ENCODE measurements around the gene KAT8. TPM values are rescaled to one million over a fixed set of nuclear protein-coding genes. Genes with fewer than 3 reads are reported as not detected.
"Not testable (repeated sequence)": the region's sequence is repeated elsewhere in the genome, so short reads cannot be mapped to it uniquely, and the experiment has no call there.

KAT8 gene
- total and polyA plus RNA-seq, 10 of the 15 experiments (the other 5 are each of a cell fraction or from before 2014, with no cell fraction given): 5.5 to 55.8 (median 39.6) TPM

DNA sequence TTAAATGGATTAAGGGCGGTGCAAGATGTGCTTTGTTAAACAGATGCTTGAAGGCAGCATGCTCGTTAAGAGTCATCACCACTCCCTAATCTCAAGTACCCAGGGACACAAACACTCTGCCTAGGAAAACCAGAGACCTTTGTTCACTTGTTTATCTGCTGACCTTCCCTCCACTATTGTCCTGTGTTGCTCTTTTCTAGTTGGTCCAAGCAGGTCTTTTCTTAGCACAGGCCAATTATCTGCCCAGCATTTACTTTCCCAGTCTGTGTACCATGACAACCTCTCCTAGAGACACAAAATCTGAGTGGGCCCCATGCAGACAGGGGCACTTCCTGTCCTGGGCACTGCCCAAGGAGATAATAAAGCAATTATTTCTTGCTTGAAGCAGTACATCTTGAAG is 52.6 kb downstream of the KAT8 start:
- H3K27me3 ChIP-seq (replicated peaks in 1 of 2; ENCODE audit: control insufficient read depth in 2 of 2, insufficient read depth in 2 of 2, low read length in 1 of 2); DNase-seq (ENCODE audit: low read depth, low spot score); BruUV-seq (replicated peaks); ATAC-seq; H3K9me3 ChIP-seq (replicated peaks; ENCODE audit: control insufficient read depth, insufficient read depth, low read length); FAIRE-seq; H3K4me2 ChIP-seq (ENCODE audit: control insufficient read depth, insufficient read depth); H3K4me1 ChIP-seq (ENCODE audit: control insufficient read depth, insufficient read depth, low read length); H3K36me3 ChIP-seq (ENCODE audit: control insufficient read depth in 2 of 2, insufficient read depth in 2 of 2, low read length in 1 of 2); SMC1A ChIA-PET (ENCODE audit: uncharacterized antibody, unreplicated experiment); in situ Hi-C loops (cut with MboI); intact Hi-C loops (cut with micrococcal nuclease; ENCODE audit: unreplicated experiment); RAD21 ChIA-PET (ENCODE audit: unreplicated experiment); H3K79me2 ChIP-seq (ENCODE audit: control insufficient read depth, insufficient read depth, low read length); H4K20me1 ChIP-seq (ENCODE audit: control insufficient read depth, insufficient read depth); CTCF ChIA-PET; H3K9ac ChIP-seq (ENCODE audit: control insufficient read depth, insufficient read depth, low read length); H3K4me3 ChIP-seq; POLR2A ChIA-PET; H3K27ac ChIP-seq (ENCODE audit: control insufficient read depth, insufficient read depth); H2AFZ ChIP-seq (ENCODE audit: control insufficient read depth, low read depth, low read length): not testable (repeated sequence)
- no CpG with 5 or more reads among the region's 2 CpGs for WGBS (ENCODE audit: insufficient coverage, insufficient replicate concordance, low lambda C conversion rate, missing lambda C conversion rate)

DNA sequence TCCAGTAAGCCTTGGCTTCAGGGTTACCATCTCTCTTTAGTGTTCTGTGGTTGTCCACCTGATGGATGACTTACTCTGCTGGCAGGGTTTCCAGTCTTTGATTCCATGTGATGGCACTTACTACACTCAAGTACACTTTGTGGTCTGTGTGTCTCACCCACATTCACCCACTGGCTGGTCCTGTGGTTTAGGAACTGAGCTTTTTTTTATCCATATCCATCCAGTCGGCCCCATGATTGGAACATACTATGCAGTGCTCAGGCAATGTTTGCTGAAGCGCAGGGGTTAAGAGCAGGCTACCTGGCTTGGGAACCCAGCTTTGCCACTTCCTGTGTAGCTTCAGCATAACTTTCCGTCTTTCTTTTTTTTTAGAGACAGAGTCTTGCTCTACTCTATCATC is 59.7 kb downstream of the KAT8 start:
- peaks cover 9% of the 10 kb centered on the region for H4K20me1 ChIP-seq (ENCODE audit: control insufficient read depth, insufficient read depth)
- WGBS (ENCODE audit: insufficient coverage, insufficient replicate concordance, low lambda C conversion rate, missing lambda C conversion rate): 14% methylated on average over 3 of the region's 3 CpGs
- peaks cover 27% of the 10 kb centered on the region for H3K79me2 ChIP-seq (ENCODE audit: control insufficient read depth, insufficient read depth, low read length)
- peak overlapping the region; percentile 48; the same call in 1 of the 2 replicates for H3K4me2 ChIP-seq (ENCODE audit: control insufficient read depth, insufficient read depth)
- no peak overlapping the region for H3K27ac ChIP-seq (ENCODE audit: control insufficient read depth, insufficient read depth)
- H3K4me1 ChIP-seq (ENCODE audit: control insufficient read depth, insufficient read depth, low read length): peaks cover 22% of the 10 kb centered on the region
- no peak overlapping the region for H3K9ac ChIP-seq (ENCODE audit: control insufficient read depth, insufficient read depth, low read length)
- RAD21 ChIA-PET (ENCODE audit: unreplicated experiment): interaction anchor here (0.7 to 1.5 kb wide), 5 partner anchors 12 to 284 kb away, joined by 3 to 6 read pairs (median 3); no protein-coding TSS in a partner anchor
- FAIRE-seq: peak; percentile 66
- H3K9me3 ChIP-seq (replicated peaks; ENCODE audit: control insufficient read depth, insufficient read depth, low read length): 0 out of 3 replicates have a peak, but pooled peaks cover 1% of the 10 kb centered on the region
- in situ Hi-C loops (cut with MboI) (no loop called here), intact Hi-C loops (cut with micrococcal nuclease; ENCODE audit: unreplicated experiment) (no loop called here)
- SMC1A ChIA-PET (ENCODE audit: uncharacterized antibody, unreplicated experiment): no interaction called here
- no TSS peak for BruUV-seq (replicated peaks)
- H2AFZ ChIP-seq (ENCODE audit: control insufficient read depth, low read depth, low read length): peak overlapping the region; percentile 68
- no peaks in the 10 kb centered on the region for H3K36me3 ChIP-seq (ENCODE audit: control insufficient read depth in 2 of 2, insufficient read depth in 2 of 2, low read length in 1 of 2)
- no peaks in the 10 kb centered on the region for H3K27me3 ChIP-seq (replicated peaks in 1 of 2; ENCODE audit: control insufficient read depth in 2 of 2, insufficient read depth in 2 of 2, low read length in 1 of 2)
- no peak for ATAC-seq
- TF ChIP-seq RUNX3 (IDR thresholded peaks at IDR 0.05; ENCODE audit: low read length): peak; percentile 54
- no peak for TF ChIP-seq MTA3 (IDR thresholded peaks at IDR 0.05; ENCODE audit: borderline replicate concordance, low read length)
- TF ChIP-seq IKZF2 (IDR thresholded peaks at IDR 0.05): no peak; a peak in 1 of 4 replicates
- CTCF ChIA-PET: interaction anchor here (1.1 to 2.9 kb wide), 4 partner anchors 35 to 283 kb away, joined by 3 to 7 read pairs (median 4); partner anchors contain the start of gene ARMC5
- H3K4me3 ChIP-seq: no peak overlapping the region
- no peak for DNase-seq (ENCODE audit: low read depth, low spot score)
- POLR2A ChIA-PET: interaction anchor here (0.6 to 2.0 kb wide), 5 partner anchors 20 to 60 kb away, joined by 3 to 10 read pairs (median 3); partner anchors contain the start of gene KAT8

Data from GM12878 (cell line).